ENCODE data around the gene RAB22A.

GRCh38 chr20:58402305-58402704, 92.8 kb downstream of the RAB22A start:
- no peak for TF ChIP-seq CTCF (IDR thresholded peaks at IDR 0.05; ENCODE audit: extremely low read depth in 1 of 2, insufficient read depth in 1 of 2, low read depth in 1 of 2, low read length in 2 of 2)
- TF ChIP-seq POLR2A (IDR thresholded peaks at IDR 0.05; ENCODE audit: low read depth, low read length), result no peak
- no peak for TF ChIP-seq EZH2 (IDR thresholded peaks at IDR 0.05; ENCODE audit: borderline replicate concordance, low read depth, low read length, severe bottlenecking)
- no peak for TF ChIP-seq FOS (IDR thresholded peaks at IDR 0.05; ENCODE audit: borderline replicate concordance, insufficient read depth, low read length)
- TF ChIP-seq POLR2AphosphoS5 (IDR thresholded peaks at IDR 0.05; ENCODE audit: insufficient read depth, low read depth, low read length), result no peak
- TF ChIP-seq MAX (IDR thresholded peaks at IDR 0.05; ENCODE audit: insufficient read depth, insufficient read length), result no peak
- TF ChIP-seq MYC (IDR thresholded peaks at IDR 0.05; ENCODE audit: low read depth, low read length), result no peak
